KBM-7 (cell line): Measurements from ENCODE around the gene SLC13A4.
"Not testable (repeated sequence)": the region's sequence is repeated elsewhere in the genome, so short reads cannot be mapped to it uniquely, and the experiment has no call there.

ENCODE experiments used
- DNase-seq: peaks from one replicate; pipeline ENCODE4 v3.0.0-alpha.2; 2015
- in situ Hi-C: fragments of 300-500 bp; cut with MboI; formaldehyde crosslinking; loops from 2 replicates; pipeline ENCODE4 v1.14.3; 2020; ENCODE audit warnings: low sequenced_read_pairs, low pct_unique_long_range_greater_than_20kb, mixed read lengths

SLC13A4 gene

DNA sequence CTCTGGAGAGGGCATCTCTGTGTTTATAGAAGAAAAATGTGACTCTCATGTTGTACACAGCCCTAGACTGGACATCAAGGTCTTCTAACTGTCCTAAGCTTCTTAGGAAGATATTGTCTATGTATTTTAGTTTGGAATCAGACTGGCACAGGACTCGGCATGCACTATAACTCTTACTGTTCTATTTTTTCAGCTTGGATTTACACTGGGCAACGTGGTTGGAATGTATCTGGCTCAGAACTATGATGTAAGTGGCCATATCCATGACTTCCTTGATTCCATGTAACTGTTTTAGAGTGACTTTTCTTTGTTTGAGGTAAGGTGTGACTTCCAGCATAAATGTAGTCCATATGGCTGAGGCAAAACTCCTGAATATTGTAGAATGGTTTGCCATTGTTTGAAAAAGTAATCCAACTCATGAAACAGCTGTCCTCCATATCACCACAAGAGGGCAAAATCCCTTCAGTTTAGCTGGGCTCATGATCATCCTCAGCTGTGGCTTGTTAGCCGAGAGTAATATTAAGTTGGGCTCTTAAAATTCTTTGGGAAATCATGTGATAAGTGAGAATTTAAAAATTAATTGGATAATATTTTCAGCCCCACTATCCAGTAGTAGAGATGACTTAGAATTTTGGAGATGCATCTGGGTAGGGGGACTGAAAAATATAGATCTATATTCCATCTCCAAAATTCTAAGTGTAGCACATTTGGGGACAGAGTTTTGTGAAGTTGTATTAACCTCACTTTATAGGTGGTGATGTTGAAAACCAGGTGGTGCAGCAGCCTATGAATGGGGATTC lies 55.2 kb downstream of the SLC13A4 start:
- in situ Hi-C loops, result no loop called here
- DNase-seq, result peak; percentile 51

DNA sequence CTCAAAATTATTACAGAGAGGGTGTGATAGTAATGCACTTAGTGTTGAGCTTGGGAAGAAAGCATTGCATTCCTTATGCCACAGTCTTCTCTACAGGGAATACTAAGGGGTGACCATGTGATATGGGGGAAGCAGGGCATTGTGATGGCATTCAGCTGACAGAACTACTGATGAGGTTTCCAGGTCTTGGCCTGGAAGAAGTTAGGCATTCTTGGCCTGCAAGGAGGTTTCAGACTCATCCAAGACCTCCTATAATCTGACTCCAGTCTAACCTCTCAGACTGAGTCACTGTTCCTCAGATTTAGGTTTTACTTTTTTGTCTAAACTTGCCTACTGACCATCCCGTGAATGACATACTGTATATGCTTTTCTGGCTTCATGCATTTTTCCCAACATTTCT lies 57.8 kb downstream of the SLC13A4 start:
- in situ Hi-C loops, result no loop called here
- no peak for DNase-seq

DNA sequence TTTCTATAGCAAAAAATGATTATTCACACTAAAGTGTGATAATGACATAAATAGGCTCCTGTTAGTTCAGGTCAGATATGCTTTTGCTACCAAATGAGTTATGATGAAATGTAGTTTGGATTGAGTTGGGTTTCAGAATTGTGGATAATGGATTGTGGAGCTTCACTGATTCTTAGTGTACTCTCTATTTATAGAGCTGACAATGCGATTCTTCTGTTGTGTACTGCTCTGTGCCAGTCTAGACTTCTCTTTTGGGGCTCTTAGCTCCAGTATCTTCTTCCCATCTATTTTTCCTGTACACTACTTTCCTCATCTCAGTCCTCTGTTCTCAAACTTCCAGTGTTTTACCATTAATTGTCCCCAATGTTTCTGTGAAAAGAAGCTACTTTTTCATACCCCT lies 58.2 kb downstream of the SLC13A4 start:
- in situ Hi-C loops, result no loop called here
- DNase-seq, result no peak

DNA sequence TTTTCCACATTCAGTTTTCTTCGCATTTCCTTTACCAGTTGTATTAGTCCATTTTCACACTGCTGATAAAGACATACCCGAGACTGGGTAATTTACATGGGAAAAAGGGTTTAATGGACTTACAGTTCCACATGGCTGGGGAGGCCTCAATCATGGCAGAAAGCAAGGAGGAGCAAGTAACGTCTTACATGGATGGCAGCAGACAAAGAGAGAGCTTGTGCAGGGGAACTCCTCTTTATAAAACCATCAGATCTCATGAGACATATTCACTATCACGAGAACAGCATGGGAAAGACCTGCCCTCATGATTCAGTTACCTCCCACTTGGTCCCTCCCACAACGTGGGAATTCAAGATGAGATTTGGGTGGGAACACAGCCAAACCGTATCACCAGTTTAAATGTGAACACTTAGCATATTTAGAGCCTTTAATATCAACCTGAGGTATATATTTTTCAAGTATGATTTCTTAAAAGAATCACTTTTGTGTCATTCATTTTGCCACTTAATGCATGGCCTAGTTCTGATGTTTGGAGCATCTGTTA lies 59.1 kb downstream of the SLC13A4 start:
- not testable (repeated sequence) for DNase-seq

DNA sequence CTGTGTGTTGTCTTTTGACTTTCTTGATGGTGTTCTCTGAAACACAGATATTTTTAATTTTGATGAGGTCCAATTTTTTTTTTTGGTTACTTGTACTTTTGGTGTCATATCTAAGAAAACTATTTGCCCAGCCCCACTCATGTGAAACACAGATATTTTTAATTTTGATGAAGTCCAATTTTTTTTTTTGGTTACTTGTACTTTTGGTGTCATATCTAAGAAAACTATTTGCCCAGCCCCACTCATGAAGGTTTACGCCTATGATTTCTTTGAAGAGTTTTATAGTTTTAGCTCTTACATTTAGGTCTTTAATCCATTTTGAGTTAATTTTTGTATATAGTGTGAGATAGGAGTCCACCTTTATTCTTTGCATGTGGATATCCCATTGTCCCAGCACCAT lies 60.4 kb downstream of the SLC13A4 start:
- in situ Hi-C loops, DNase-seq: not testable (repeated sequence)

More for the DNA sequence above, 59.1 kb downstream of the SLC13A4 start:
- in situ Hi-C loops, result not testable (repeated sequence)

DNA sequence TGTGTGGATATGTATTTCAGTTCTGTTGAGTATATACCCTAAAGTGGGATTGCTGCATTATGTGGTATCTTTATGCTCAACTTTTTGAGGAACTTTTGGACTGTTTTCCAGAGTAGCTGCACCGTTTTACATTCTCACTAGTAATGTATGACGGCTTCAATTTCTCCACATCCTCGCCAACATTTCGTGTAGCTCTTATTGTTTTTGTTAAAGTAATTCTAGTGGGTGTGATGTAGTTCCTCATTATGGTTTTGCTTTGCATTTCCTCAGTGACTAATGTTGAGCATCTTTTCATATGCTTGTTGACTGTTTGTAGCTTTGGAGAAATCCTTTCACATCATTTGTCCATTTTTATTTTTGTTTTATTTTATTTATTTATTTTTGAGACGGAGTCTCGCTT lies 61.1 kb downstream of the SLC13A4 start:
- in situ Hi-C loops, result no loop called here
- DNase-seq, result peak; percentile 55

DNA sequence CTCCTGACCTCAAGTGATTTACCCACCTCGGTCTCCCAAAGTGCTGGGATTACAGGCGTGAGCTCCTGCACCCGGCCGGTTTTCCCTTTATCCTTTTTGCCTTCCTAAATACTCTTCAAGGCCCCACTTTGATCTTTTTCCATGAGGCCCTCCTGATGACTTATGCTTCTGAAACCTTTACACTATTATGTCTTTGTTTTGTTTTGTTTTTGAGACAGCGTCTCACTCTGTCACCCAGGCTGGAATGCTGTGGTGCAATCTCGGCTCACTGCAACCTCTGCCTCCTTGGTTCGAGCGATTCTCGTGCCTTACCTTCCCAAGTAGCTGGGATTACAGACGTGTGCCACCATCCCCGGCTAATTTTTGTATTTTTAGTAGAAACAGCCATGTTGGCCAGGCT lies 61.8 kb downstream of the SLC13A4 start:
- DNase-seq, result no peak
- in situ Hi-C loops, result no loop called here

DNA sequence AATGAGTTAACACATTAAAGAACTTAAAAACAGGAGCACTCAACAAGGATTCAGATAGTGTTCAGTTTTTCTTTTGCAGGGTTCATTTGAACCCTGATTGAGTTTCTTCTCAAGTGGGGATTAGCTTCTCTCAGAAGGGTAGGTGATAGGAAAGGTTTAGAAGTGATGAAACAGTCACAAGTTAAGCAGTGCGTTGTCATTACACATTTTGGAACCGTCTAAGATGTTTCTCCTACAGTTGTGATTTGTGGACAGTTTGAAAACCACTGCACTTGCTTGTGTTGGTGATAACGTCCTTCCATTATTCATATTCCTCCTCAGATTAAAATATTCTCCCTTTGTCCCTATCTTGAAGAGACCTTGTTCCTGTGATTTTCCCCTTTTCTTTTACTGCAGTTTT lies 62.9 kb downstream of the SLC13A4 start:
- DNase-seq, result no peak
- in situ Hi-C loops, result no loop called here

DNA sequence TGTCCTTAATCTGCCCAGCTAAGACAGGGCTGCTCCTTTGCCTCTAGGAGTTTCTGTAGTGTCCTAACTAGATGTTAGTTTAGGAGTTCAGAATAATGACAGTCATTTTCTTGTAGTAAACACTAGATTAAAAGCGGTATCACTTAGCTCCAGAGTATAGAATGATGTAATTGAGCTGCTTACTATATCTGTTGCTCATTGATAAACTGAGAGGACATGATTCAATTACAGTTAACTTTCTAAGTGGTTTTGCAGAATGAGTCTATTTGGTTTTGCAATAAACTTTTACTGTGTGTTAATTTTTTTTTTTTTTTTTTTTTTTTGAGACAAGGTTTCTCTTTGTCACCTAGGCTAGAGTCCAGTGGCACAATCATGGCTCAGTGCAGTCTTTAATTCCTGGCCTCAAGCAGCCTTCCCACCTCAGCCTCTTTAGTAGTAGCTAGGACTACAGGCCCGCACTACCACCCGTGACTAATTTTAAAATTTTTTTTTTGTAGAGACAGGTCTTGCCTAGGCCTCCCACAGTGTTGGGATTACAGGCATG lies 63.9 kb downstream of the SLC13A4 start:
- DNase-seq, result no peak
- in situ Hi-C loops, result no loop called here

DNA sequence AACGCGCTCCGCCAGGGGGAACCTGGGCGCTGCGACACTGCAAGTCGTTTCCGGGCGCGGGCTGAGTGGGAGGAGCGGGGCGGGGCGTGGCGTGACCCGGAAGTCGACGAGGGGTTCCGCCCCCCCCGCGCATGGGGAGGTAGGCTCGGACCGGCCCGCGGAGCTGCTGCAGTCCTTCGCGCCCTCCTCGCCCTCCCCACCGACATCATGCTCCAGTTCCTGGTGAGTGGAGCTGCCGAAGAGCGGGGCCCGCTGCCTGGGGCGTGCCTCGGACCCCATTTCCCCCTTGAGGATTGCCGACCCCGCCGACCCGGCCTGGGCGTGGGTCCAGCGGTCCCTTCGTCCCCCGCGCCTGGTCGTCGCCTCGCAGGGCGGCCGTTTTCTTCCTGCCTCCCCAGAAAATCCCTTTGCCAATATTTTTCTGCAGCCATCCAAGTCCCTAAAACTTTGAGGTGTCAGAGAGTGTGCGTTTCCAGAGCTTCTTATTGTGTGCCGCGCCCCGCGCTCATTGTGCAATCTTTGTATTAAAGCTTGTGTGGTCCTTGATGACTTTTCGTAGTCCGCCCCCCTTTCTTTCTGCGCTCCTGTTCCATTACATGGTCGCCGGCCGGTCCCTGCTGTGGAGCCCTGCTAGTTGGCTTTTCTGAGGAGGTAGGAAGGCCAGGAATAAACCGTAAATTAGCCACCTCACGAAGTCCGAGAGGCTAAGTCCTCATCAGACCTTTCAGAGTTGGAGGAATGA lies 65.4 kb downstream of the SLC13A4 start, which contains the start of gene STMP1:
STMP1 (plus strand) TSS at position 142 of the 742 bp plus-strand sequence.
- in situ Hi-C loops, result no loop called here
- DNase-seq, result peak; percentile 96

DNA sequence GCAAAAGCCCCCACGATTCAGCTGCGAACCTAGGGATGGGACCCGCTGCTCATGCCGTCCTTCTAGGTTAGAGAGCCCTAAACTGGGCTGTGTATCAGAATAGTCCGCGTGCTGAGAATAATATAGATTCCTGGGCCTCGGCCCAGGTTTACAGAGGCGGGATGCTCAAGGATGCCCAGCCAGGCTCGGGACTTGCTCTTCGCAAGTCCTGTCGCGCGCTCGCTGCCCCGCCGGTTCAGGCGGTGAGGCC lies 65.9 kb downstream of the SLC13A4 start:
- in situ Hi-C loops, result no loop called here
- no peak for DNase-seq

DNA sequence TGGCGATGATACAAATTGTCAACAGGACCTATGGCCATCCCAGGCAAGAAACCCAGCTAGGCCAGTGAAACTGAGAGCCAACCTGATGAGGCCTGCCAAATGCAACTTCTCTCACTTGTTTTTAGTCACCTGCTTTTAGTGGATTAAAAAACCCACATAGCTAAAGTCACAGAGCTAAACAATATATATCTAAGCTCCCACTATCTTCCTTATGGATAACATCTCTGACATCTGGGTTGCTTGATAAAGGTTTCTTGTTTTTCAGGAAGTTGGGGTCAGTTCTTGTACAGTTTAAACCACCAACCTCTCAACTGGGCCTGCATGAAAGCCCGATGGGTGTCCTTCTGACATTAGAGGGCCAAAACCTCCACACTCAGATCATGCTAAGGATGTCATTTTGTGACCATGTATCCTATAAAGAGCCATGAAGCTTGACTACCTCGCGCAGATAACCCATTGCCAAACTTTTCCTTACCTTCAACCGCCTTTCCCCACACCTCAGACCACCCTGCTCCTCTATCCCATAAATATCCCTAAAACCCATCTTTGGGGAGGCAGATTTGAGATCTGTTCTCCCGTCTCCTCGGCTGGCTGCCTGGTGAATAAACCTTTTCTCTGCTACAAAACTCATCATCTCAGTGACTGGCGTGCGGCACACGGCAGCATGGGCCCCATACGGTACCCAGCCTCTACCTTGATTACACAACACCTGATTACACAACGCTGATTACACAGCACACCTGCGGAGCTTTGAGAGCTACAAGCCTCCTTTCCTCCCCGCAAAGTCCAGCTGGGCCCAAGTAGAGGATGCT lies 66.5 kb downstream of the SLC13A4 start:
- peak; percentile 89 for DNase-seq
- in situ Hi-C loops, result no loop called here

DNA sequence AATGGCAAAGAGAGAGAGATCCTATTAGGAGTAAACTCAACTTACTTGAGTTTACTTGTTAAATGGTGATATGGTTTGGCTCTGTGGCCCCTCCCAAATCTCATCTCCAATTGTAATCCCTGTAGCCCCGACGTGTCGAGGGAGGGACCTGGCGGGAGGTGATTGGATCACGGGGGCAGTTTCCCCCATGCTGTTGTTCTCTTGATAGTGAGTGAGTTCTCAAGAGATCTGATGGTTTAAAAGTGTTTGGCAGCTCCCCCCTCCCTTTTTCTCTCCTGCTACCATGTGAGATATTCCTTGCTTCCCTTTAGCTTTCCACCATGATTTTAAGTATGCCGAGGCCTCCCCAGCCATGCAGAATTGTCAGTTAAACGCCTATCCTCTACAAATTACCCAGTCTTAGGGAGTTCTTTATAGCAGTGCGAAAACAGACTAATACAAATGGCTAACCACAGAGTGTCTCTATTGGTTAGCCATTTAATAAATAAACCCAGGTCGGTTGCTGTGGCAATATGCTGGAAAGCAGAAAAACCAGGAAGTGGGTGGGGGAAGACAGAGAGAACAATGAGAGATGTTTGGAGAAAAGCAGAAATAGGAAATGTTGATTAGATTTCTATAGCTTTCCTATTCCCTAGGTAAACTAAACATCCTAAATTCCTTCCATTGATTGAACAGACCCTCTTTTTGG lies 68.7 kb downstream of the SLC13A4 start:
- DNase-seq, result peak; percentile 84
- in situ Hi-C loops, result no loop called here

DNA sequence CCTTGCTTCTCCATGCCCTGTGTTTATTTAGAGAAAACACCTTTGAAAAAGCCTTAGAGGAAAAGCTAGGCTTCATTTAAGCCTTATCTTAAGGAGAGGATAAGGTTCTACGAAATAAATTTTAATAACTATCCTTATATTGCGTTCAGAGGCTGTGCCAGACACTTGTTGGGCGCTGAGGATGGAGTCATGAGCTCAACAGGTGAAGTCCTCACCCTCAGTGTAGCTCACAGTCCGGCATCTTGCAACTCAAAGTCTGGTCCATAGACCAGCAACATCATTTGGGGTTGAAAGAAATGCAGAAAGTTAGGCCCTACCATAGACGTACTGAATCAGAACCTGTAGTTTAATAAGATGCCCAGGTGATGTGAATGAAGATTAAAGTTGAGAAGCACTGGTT lies 69.4 kb downstream of the SLC13A4 start:
- in situ Hi-C loops, result no loop called here
- no peak for DNase-seq

DNA sequence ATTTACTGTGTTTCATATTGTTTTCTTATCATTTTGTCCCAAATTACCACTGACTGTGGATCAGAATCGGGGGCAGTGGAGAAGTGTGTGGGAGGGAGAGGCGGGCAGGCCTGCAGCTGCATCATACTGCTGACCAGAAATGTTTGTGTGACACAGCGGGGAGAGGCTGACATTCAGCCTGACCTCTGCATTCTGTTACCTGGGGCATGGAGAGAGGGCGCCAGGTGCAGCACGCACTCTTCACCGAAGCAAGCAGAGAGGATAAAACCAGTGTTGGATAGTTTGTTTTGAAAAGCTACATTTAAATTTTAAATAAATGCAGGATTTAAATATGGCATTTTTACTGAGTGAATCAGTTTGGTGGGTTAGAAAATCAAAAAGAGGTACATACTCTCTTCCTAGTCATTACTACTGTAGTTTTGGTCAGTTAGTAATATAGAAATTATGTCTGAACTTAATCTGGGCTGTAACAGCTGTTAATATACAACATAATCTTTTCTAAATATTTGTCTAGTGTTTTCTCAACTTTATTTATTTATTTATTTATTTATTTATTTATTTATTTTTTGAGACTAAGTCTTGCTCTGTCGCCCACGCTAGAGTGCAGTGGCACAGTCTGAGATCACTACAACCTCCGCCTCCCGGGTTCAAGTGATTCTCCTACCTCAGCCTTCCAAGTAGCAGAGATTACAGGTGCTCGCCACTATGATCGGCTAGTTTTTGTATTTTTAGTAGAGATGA lies 74.5 kb downstream of the SLC13A4 start:
- DNase-seq, result no peak
- in situ Hi-C loops, result no loop called here

DNA sequence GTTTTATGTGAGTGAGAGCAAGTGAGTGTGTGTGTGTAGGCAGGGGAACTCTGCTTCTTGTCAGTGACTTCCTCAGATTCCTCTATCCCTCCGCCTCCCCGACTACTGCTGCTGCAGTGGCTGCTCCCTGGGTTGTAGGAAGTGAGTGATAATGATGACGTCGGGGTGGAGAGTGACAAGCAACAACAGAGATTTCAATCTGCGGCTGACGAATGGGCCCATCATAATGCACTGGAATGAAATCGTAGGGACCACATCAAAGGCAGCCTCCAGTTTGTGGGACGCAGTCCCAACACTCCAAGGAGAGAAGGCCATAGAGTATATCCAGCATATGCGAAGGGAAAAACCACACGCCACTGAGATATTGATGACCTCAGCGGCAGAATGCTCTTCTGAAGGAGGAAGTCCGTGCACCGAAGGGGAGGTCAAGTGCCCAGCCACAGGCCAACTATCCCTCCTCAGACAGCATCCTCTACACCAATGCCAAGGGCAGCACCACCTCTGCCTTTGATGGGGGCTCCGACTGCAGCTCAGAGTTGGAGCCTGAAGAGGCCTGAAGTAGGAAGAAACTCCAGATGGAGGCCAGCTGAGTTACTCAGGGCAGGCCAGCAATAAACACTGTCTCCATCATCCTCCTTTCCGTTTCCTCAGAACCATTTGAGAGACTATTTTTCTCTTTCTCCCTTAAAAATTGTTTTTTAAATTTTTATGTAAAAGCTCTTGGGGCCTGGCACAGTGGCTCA lies 77.0 kb downstream of the SLC13A4 start:
- in situ Hi-C loops, result no loop called here

DNA sequence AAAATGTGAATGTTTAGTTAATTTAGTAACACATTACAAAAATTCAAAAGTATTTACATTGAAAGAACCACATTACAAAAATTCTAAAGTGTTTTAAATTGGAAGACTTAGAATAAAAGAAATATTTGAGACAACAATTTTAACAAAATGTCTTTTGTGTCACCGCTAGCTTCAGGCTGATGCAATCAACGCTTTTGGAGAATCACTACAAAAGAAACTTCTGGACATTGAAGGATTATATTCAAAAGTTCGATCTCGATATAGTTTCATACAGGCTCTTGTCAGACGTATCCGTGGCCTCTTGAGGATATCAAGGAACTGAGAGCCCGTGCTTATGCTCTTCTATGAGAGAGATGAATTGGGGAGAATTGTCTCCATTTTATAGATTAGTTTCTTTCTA lies 79.8 kb downstream of the SLC13A4 start:
- in situ Hi-C loops, result no loop called here
- DNase-seq, result no peak

More for the DNA sequence above, 77.0 kb downstream of the SLC13A4 start:
- DNase-seq, result peak; percentile 60

DNA sequence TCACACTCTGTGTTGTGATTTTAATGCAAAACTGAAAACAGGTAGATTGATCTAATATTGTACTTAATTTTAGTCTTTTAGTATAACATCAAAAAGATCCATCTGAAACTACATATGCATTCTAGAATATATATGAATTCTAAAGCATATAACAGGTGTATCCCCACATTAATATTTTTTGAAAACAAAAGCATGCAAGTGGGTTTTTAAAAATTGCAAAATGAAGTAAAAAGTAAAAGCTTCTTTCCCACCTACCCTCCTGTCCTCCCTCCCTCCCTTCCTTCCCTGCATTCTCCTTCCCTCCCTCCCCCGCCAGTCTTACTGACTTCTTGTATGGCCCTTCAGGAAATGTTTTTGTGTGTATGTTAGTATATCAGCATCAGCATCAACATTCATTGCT lies 80.2 kb downstream of the SLC13A4 start:
- in situ Hi-C loops, result no loop called here
- DNase-seq, result no peak
